Neural cell (in vitro differentiated cells): ENCODE measurements around the gene PRXL2A. TPM values are rescaled to one million over a fixed set of nuclear protein-coding genes. Genes with fewer than 3 reads are reported as not detected.
"Not testable (repeated sequence)": the region's sequence is repeated elsewhere in the genome, so short reads cannot be mapped to it uniquely, and the experiment has no call there.

ENCODE experiments used
- H2AFZ ChIP-seq: fragments of 200-600, 300-800 bp; sonication (generic), shearing (Covaris generic); 2 replicates; pipeline ENCODE4 v1.6.0; 2014; ENCODE audit warnings: low read depth, mild to moderate bottlenecking, antibody characterized with exemption, low read length, moderate library complexity
- H3F3A ChIP-seq: fragments of 200-600 bp; shearing (Covaris generic); 2 replicates; pipeline ENCODE4 v1.6.1; 2016; ENCODE audit warnings: mild to moderate bottlenecking, moderate library complexity, mixed read lengths, antibody characterized with exemption, low read length; ENCODE audit not compliant: insufficient read depth, poor library complexity, severe bottlenecking
- H3K27ac ChIP-seq: fragments of 200-600, 300-800 bp; sonication (generic), shearing (Covaris generic); 2 replicates; pipeline ENCODE4 v1.5.1; 2014; ENCODE audit warnings: mild to moderate bottlenecking, low read length, moderate library complexity
- H3K27me3 ChIP-seq: fragments of 300-800, 200-600 bp; sonication (generic), shearing (Covaris generic); 2 replicates; pipeline ENCODE4 v1.6.0; 2014; ENCODE audit warnings: mild to moderate bottlenecking, low read depth, low read length, moderate library complexity; ENCODE audit not compliant: insufficient read depth
- H3K36me3 ChIP-seq: fragments of 300-800, 200-600 bp; sonication (generic), shearing (Covaris generic); 2 replicates; pipeline ENCODE4 v1.5.1; 2014; ENCODE audit warnings: mild to moderate bottlenecking, antibody characterized with exemption, low read length, moderate library complexity; ENCODE audit not compliant: insufficient read depth
- H3K4me2 ChIP-seq: fragments of 300-800, 200-600 bp; sonication (generic), shearing (Covaris generic); 2 replicates; pipeline ENCODE4 v1.6.0; 2014; ENCODE audit warnings: mild to moderate bottlenecking, low read length
- H3K4me3 ChIP-seq: fragments of 300-800, 200-600 bp; sonication (generic), shearing (Covaris generic); 2 replicates; pipeline ENCODE4 v1.5.1; 2014; ENCODE audit warnings: mild to moderate bottlenecking, low read length, moderate library complexity
- H3K79me2 ChIP-seq: fragments of 200-600 bp; shearing (Covaris generic); replicated peaks from 2 replicates; pipeline ENCODE4 v1.6.0; 2014; ENCODE audit warnings: mild to moderate bottlenecking, low read length, moderate library complexity; ENCODE audit not compliant: insufficient read depth
- H3K9ac ChIP-seq: fragments of 300-800, 200-600 bp; sonication (generic), shearing (Covaris generic); 2 replicates; pipeline ENCODE4 v1.6.1; 2016; ENCODE audit warnings: mild to moderate bottlenecking, low read length, mixed read lengths
- H3K9me2 ChIP-seq: fragments of 200-600 bp; shearing (Covaris generic); 2 replicates; pipeline ENCODE4 v1.6.1; 2016; ENCODE audit warnings: mild to moderate bottlenecking, low read length, mixed read lengths; ENCODE audit not compliant: insufficient read depth
- H3K9me3 ChIP-seq: fragments of 200-600, 300-800 bp; sonication (generic), shearing (Covaris generic); 2 replicates; pipeline ENCODE4 v1.6.1; 2016; ENCODE audit warnings: mild to moderate bottlenecking, mixed run types, low read length, moderate library complexity, mixed read lengths
- H4K20me1 ChIP-seq: fragments of 200-600 bp; shearing (Covaris generic); 2 replicates; pipeline ENCODE4 v1.6.1; 2016; ENCODE audit warnings: mild to moderate bottlenecking, mixed run types; ENCODE audit not compliant: insufficient read depth
- EP300 ChIP-seq: fragments of 450-650 bp; conservative IDR thresholded peaks from 2 replicates; pipeline ENCODE4 v1.6.1; 2014; ENCODE audit warnings: antibody characterized with exemption, mild to moderate bottlenecking, moderate library complexity; ENCODE audit not compliant: poor library complexity, severe bottlenecking
- EZH2 ChIP-seq: fragments of 200-600, 300-800 bp; shearing (Covaris generic), sonication (generic); IDR thresholded peaks from 2 replicates; pipeline ENCODE4 v1.6.1; 2014; ENCODE audit warnings: antibody characterized with exemption, low read length, borderline replicate concordance, mild to moderate bottlenecking; ENCODE audit not compliant: insufficient read depth, poor library complexity, severe bottlenecking
- MXI1 ChIP-seq: fragments of 450-650 bp; conservative IDR thresholded peaks from 2 replicates; pipeline ENCODE4 v1.6.1; 2014; ENCODE audit warnings: antibody characterized with exemption, mild to moderate bottlenecking; ENCODE audit not compliant: poor library complexity, severe bottlenecking
- POLR2AphosphoS5 ChIP-seq: IDR thresholded peaks from 2 replicates; pipeline ENCODE4 v1.6.1; 2012
- RAD21 ChIP-seq: fragments of 450-650 bp; conservative IDR thresholded peaks from 2 replicates; pipeline ENCODE4 v1.6.1; 2014; ENCODE audit warnings: antibody characterized with exemption, mild to moderate bottlenecking, moderate library complexity
- SMC3 ChIP-seq: fragments of 450-650 bp; conservative IDR thresholded peaks from 2 replicates; pipeline ENCODE4 v1.6.1; 2014; ENCODE audit warnings: antibody characterized with exemption, mild to moderate bottlenecking, moderate library complexity; ENCODE audit not compliant: poor library complexity
- TAF1 ChIP-seq: IDR thresholded peaks from 2 replicates; pipeline ENCODE4 v1.6.1; 2012; ENCODE audit warnings: low read depth
- polyA minus RNA-seq: library from RNA; depleted of rRNA, polyadenylated mRNA; stranded (reverse); fragments of >200 nt; gene quantifications from 2 replicates; pipeline ENCODE4 v1.2.3, GENCODE V29; 2014
- polyA plus RNA-seq: library from polyadenylated mRNA; depleted of rRNA; stranded (reverse); fragments of >200 nt; gene quantifications from 2 replicates; pipeline ENCODE4 v1.2.3, GENCODE V29; 2014
- TF ChIP-seq, protein P1 (sequence below): fragments of 450-650 bp; IDR thresholded peaks from 2 replicates; pipeline ENCODE4 v1.5.1; 2014; ENCODE audit warnings: antibody characterized with exemption, mild to moderate bottlenecking, moderate library complexity; ENCODE audit not compliant: poor library complexity, severe bottlenecking
- TF ChIP-seq, protein P2 (sequence below): IDR thresholded peaks from 2 replicates; pipeline ENCODE4 v1.6.1; 2012; ENCODE audit warnings: borderline replicate concordance

Gene PRXL2A, protein sequence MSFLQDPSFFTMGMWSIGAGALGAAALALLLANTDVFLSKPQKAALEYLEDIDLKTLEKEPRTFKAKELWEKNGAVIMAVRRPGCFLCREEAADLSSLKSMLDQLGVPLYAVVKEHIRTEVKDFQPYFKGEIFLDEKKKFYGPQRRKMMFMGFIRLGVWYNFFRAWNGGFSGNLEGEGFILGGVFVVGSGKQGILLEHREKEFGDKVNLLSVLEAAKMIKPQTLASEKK
- polyA plus RNA-seq (56.3 and 60.5 TPM in 2 replicates), polyA minus RNA-seq (36.0 and 37.6 TPM in 2 replicates)

DNA sequence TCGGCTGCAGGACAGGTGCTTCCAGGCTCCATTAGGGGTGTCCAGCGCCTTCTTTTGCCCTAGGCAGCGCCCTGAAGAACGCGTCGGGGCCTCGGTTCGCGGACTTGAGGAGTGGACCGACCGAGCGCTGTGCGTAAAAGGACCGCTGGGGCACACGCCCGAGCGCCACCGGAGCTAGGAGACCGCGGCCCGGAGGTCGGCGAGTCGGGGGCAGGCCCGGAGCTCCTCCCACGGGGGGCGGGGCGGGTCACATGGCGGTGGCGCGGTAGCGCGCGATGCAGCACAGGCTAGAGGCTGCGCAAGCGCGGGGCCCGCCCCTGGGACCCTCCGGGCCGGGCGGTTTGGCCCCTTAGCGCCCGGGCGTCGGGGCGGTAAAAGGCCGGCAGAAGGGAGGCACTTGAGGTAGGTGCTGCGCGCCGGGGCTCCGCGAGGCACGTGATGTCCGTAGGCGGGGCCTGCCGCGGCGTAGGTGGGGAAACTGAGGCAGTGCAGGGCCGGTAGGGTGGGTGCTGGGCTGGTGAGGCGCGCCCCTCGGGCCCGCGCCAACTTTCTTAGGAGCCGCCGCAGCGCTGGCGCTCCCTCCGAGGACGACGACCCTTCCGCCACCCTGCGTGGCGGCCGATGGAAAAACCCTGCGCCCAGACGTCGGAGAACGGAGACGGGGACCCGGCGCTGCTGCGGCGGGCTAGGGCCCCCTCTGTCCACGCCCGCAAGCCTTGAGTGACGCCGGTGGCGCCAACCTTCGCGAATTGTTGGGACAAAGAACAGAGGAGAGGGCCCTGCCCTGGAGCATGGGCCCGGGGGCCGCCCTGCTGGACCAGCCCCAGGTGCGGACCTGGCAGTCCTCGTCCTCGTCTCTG is at the start of gene PRXL2A:
TSS of gene PRXL2A (plus strand) at position 310 of the 860 bp plus-strand sequence. CDS start 11,917 bp downstream, outside the sequence.
- TF ChIP-seq RAD21: no peak
- peak; percentile 21 for TF ChIP-seq SMC3
- TF ChIP-seq MXI1: peak; percentile 50
- TF ChIP-seq, protein P1, sequence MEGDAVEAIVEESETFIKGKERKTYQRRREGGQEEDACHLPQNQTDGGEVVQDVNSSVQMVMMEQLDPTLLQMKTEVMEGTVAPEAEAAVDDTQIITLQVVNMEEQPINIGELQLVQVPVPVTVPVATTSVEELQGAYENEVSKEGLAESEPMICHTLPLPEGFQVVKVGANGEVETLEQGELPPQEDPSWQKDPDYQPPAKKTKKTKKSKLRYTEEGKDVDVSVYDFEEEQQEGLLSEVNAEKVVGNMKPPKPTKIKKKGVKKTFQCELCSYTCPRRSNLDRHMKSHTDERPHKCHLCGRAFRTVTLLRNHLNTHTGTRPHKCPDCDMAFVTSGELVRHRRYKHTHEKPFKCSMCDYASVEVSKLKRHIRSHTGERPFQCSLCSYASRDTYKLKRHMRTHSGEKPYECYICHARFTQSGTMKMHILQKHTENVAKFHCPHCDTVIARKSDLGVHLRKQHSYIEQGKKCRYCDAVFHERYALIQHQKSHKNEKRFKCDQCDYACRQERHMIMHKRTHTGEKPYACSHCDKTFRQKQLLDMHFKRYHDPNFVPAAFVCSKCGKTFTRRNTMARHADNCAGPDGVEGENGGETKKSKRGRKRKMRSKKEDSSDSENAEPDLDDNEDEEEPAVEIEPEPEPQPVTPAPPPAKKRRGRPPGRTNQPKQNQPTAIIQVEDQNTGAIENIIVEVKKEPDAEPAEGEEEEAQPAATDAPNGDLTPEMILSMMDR: no peak
- TF ChIP-seq POLR2AphosphoS5: peak; percentile 54
- TF ChIP-seq TAF1: peak; percentile 31
- Histone ChIP-seq H3K27ac (peak within 1 kb of the TSS; percentile 44), H3K36me3 (no peaks in the 10 kb centered on the region), H3K4me3 (peak within 1 kb of the TSS; percentile 90), H4K20me1 (no peaks in the 10 kb centered on the region), H3K9ac (peak within 1 kb of the TSS; percentile 71), H3K4me2 (peak within 1 kb of the TSS; percentile 74), H3K9me3 (no peaks in the 10 kb centered on the region), H3F3A (no peaks in the 10 kb centered on the region), H3K79me2 (peaks cover 7% of the 10 kb centered on the region), H3K9me2 (no peaks in the 10 kb centered on the region), H2AFZ (peak within 1 kb of the TSS; percentile 88), H3K27me3 (no peaks in the 10 kb centered on the region)

DNA sequence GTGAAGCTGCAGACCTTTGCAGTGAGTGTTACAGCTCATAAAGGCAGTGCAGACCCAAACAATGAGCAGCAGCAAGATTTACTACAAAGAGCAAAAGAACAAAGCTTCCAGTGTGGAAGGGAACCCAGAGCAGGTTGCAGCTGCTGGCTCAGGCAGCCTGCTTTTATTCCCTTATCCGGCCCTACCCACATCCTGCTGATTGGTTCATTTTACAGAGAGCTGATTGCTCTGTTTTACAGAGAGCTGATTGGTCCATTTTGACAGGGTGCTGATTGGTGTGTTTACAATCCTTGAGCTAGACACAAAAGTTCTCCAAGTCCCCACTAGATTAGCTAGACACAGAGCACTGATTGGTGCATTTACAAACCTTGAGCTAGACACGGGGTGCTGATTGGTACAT is 49.4 kb upstream of the PRXL2A start:
- H3K79me2 ChIP-seq, H3K9ac ChIP-seq, H3K9me3 ChIP-seq, H3K27ac ChIP-seq, H3K9me2 ChIP-seq, H3F3A ChIP-seq, H3K27me3 ChIP-seq, H3K4me3 ChIP-seq, H3K36me3 ChIP-seq, H3K4me2 ChIP-seq, H4K20me1 ChIP-seq, H2AFZ ChIP-seq: not testable (repeated sequence)

DNA sequence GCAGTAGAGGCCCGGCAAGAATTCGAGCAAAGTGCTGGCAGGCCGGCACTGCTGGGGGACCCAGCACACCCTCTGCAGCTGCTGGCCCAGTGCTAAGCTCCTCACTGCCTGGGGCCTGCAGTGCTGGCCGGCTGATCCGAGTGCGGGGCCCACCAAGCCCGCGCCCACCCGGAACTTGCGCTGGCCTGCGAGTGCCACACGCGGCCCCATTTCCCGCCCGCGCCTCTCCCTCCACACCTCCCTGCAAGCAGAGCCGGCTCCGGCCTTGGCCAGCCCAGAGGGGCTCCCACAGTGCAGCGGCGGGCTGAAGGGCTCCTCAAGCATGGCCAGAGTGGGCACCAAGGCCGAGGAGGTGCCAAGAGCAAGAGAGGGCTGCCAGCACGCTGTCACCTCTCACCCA is 48.7 kb upstream of the PRXL2A start:
- no peak for TF ChIP-seq EZH2
- TF ChIP-seq POLR2AphosphoS5: no peak
- TF ChIP-seq SMC3: no peak
- no peak for TF ChIP-seq EP300
- TF ChIP-seq RAD21: no peak
- TF ChIP-seq TAF1: no peak
- TF ChIP-seq, protein P2, sequence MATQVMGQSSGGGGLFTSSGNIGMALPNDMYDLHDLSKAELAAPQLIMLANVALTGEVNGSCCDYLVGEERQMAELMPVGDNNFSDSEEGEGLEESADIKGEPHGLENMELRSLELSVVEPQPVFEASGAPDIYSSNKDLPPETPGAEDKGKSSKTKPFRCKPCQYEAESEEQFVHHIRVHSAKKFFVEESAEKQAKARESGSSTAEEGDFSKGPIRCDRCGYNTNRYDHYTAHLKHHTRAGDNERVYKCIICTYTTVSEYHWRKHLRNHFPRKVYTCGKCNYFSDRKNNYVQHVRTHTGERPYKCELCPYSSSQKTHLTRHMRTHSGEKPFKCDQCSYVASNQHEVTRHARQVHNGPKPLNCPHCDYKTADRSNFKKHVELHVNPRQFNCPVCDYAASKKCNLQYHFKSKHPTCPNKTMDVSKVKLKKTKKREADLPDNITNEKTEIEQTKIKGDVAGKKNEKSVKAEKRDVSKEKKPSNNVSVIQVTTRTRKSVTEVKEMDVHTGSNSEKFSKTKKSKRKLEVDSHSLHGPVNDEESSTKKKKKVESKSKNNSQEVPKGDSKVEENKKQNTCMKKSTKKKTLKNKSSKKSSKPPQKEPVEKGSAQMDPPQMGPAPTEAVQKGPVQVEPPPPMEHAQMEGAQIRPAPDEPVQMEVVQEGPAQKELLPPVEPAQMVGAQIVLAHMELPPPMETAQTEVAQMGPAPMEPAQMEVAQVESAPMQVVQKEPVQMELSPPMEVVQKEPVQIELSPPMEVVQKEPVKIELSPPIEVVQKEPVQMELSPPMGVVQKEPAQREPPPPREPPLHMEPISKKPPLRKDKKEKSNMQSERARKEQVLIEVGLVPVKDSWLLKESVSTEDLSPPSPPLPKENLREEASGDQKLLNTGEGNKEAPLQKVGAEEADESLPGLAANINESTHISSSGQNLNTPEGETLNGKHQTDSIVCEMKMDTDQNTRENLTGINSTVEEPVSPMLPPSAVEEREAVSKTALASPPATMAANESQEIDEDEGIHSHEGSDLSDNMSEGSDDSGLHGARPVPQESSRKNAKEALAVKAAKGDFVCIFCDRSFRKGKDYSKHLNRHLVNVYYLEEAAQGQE: no peak
- TF ChIP-seq MXI1: no peak
- TF ChIP-seq, protein P1: no peak
- Histone ChIP-seq H3K9me2 (no peaks in the 10 kb centered on the region), H3K36me3 (no peaks in the 10 kb centered on the region), H3K4me2 (no peak overlapping the region), H2AFZ (no peak overlapping the region), H3K9ac (no peak overlapping the region), H4K20me1 (no peaks in the 10 kb centered on the region), H3F3A (peaks cover 3% of the 10 kb centered on the region), H3K27me3 (no peaks in the 10 kb centered on the region), H3K79me2 (no peaks in the 10 kb centered on the region), H3K27ac (no peak overlapping the region), H3K4me3 (no peak overlapping the region), H3K9me3 (no peaks in the 10 kb centered on the region)
